Measurements from ENCODE around the gene PSMD2. TPM values are rescaled to one million over a fixed set of nuclear protein-coding genes. Genes with fewer than 3 reads are reported as not detected.

Gene PSMD2
- total and polyA plus RNA-seq, 2 of the 8 experiments (the other 6 are each of a cell fraction or from before 2014, with no cell fraction given), result 350 to 363 TPM

GRCh38 chr3:184314700-184315542, 15.9 kb downstream of the PSMD2 start (continued):
- TF ChIP-seq PHF8 (conservative IDR thresholded peaks at IDR 0.05; ENCODE audit: low read depth, low read length) (peak; percentile 58), TAF7 (optimal IDR thresholded peaks at IDR 0.05; ENCODE audit: borderline replicate concordance, low read depth, low read length) (peak; percentile 39), KDM4A (IDR thresholded peaks at IDR 0.05; ENCODE audit: low read depth, low read length, severe bottlenecking) (peak; percentile 37), CBX5 (IDR thresholded peaks at IDR 0.05; ENCODE audit: low read depth, low read length) (no peak), BACH1 (IDR thresholded peaks at IDR 0.05; ENCODE audit: low read length) (no peak), POLR2A (IDR thresholded peaks at IDR 0.05; ENCODE audit: control extremely low read depth in 1 of 2, low read depth in 2 of 2, low read length in 2 of 2) (peak in 1 of 2 experiments; percentile 71; a peak in 2 of 3 replicates), JUN (IDR thresholded peaks at IDR 0.05; ENCODE audit: low read depth, low read length) (no peak), EP300 (IDR thresholded peaks at IDR 0.05; ENCODE audit: borderline replicate concordance in 1 of 2, low read depth in 2 of 2, low read length in 2 of 2) (no peak), CTCF (IDR thresholded peaks at IDR 0.05; ENCODE audit: control extremely low read depth in 1 of 3, insufficient read depth in 1 of 3, low read depth in 1 of 3, low read length in 3 of 3) (no peak), ASH2L (IDR thresholded peaks at IDR 0.05; ENCODE audit: low read length) (no peak), YY1 (IDR thresholded peaks at IDR 0.05; ENCODE audit: low read depth, low read length) (no peak), POLR2AphosphoS5 (IDR thresholded peaks at IDR 0.05; ENCODE audit: low read depth, low read length) (peak; percentile 41; the same call in 1 of the 2 replicates), POU5F1 (IDR thresholded peaks at IDR 0.05; ENCODE audit: low read depth, low read length) (no peak), TEAD4 (IDR thresholded peaks at IDR 0.05; ENCODE audit: low read depth, low read length) (no peak), NANOG (IDR thresholded peaks at IDR 0.05; ENCODE audit: insufficient read depth, low read depth, low read length, poor library complexity, severe bottlenecking) (no peak), RBBP5 (IDR thresholded peaks at IDR 0.05; ENCODE audit: borderline replicate concordance, low read depth, low read length) (0 out of 2 replicates have a peak, but pooled peaks have one; percentile 47), ZNF274 (IDR thresholded peaks at IDR 0.05; ENCODE audit: borderline replicate concordance, extremely low read depth, low read length) (no peak), TBP (IDR thresholded peaks at IDR 0.05; ENCODE audit: low read depth, low read length) (0 out of 2 replicates have a peak, but pooled peaks have one; percentile 7), SRF (IDR thresholded peaks at IDR 0.05; ENCODE audit: low read depth, low read length) (no peak), RFX5 (IDR thresholded peaks at IDR 0.05; ENCODE audit: borderline replicate concordance, low read depth, low read length) (no peak), TAF1 (IDR thresholded peaks at IDR 0.05; ENCODE audit: low read depth, low read length) (no peak; the same call in none of the 2 replicates)

Data from H1 (cell line).